SU-DHL-6 (cell line): Measurements from ENCODE around the gene ZNF726.

Experiments
- H2AFZ ChIP-seq: fragments of 200-600 bp; sonication (generic); 2 replicates; pipeline ENCODE4 v1.6.1; 2014; ENCODE audit warnings: low read depth, mild to moderate bottlenecking, moderate library complexity, mixed read lengths, antibody characterized with exemption, low read length; ENCODE audit not compliant: severe bottlenecking
- H3F3A ChIP-seq: fragments of 200-600 bp; shearing (Covaris generic); 2 replicates; pipeline ENCODE4 v1.6.0; 2016; ENCODE audit warnings: antibody characterized with exemption, mild to moderate bottlenecking; ENCODE audit not compliant: insufficient read depth
- H3K27ac ChIP-seq: fragments of 200-600 bp; sonication (generic); 2 replicates; pipeline ENCODE4 v1.5.1; 2016; ENCODE audit warnings: low read depth, mild to moderate bottlenecking, low read length, moderate library complexity, mixed read lengths
- H3K27me3 ChIP-seq: fragments of 200-600 bp; sonication (generic), shearing (Covaris generic); 2 replicates; pipeline ENCODE4 v1.6.0; 2014; ENCODE audit warnings: mild to moderate bottlenecking, low read length
- H3K36me3 ChIP-seq: fragments of 200-600 bp; sonication (generic); 2 replicates; pipeline ENCODE4 v1.6.1; 2014; ENCODE audit warnings: mild to moderate bottlenecking, low read length, mixed read lengths
- H3K4me2 ChIP-seq: fragments of 300-600, 200-600 bp; shearing (Covaris generic), sonication (generic); 2 replicates; pipeline ENCODE4 v1.6.0; 2014; ENCODE audit warnings: low read length, low read depth, mild to moderate bottlenecking; ENCODE audit not compliant: poor library complexity, severe bottlenecking
- H3K4me3 ChIP-seq: fragments of 200-600 bp; sonication (generic); 2 replicates; pipeline ENCODE4 v1.5.1; 2014; ENCODE audit warnings: antibody characterized with exemption, low read length, mild to moderate bottlenecking, mixed read lengths; ENCODE audit not compliant: insufficient read depth, poor library complexity, severe bottlenecking
- H3K79me2 ChIP-seq: fragments of 200-600 bp; sonication (generic); 2 replicates; pipeline ENCODE4 v1.6.1; 2014; ENCODE audit warnings: mild to moderate bottlenecking, low read length, moderate library complexity; ENCODE audit not compliant: insufficient read depth
- H3K9ac ChIP-seq: fragments of 200-600 bp; sonication (generic); 2 replicates; pipeline ENCODE4 v1.7.0; 2014; ENCODE audit warnings: mild to moderate bottlenecking, low read length
- H3K9me2 ChIP-seq: fragments of 200-600 bp; sonication (generic); replicated peaks from 2 replicates; pipeline ENCODE4 v1.6.1; 2014; ENCODE audit warnings: low read length; ENCODE audit not compliant: insufficient read depth
- H3K9me3 ChIP-seq: fragments of 200-600 bp; sonication (generic); 2 replicates; pipeline ENCODE4 v1.6.1; 2014; ENCODE audit warnings: low read length, mixed read lengths; ENCODE audit not compliant: insufficient read depth
- H4K20me1 ChIP-seq: fragments of 200-600 bp; sonication (generic); 2 replicates; pipeline ENCODE4 v1.6.1; 2014; ENCODE audit warnings: low read depth, mild to moderate bottlenecking, antibody characterized with exemption, low read length, moderate library complexity, mixed read lengths
- CTCF ChIP-seq: fragments of 200-600 bp; sonication (generic); IDR thresholded peaks from one replicate; pipeline ENCODE4 v1.5.1; 2017; ENCODE audit warnings: antibody characterized with exemption, mild to moderate bottlenecking, low read length, moderate library complexity; ENCODE audit not compliant: insufficient read depth, poor library complexity, severe bottlenecking
- EZH2phosphoT487 ChIP-seq: fragments of 200-600 bp; sonication (generic), shearing (Covaris generic); conservative IDR thresholded peaks from 2 replicates; pipeline ENCODE4 v1.6.1; 2018; ENCODE audit warnings: mild to moderate bottlenecking, antibody characterized with exemption, low read length, moderate library complexity, mixed read lengths

Gene ZNF726

GRCh38 chr19:23978068-23978467 is 63.4 kb downstream of the ZNF726 start:
- no peaks in the 10 kb centered on the region for H3K36me3 ChIP-seq
- H2AFZ ChIP-seq = no peak overlapping the region
- no peak for TF ChIP-seq CTCF
- no peak for TF ChIP-seq EZH2phosphoT487
- H3K9ac ChIP-seq = no peak overlapping the region
- no peaks in the 10 kb centered on the region for H3K79me2 ChIP-seq
- H3K9me3 ChIP-seq = no peaks in the 10 kb centered on the region
- H3K27ac ChIP-seq = no peak overlapping the region
- H3K27me3 ChIP-seq = no peaks in the 10 kb centered on the region
- H3F3A ChIP-seq = no peaks in the 10 kb centered on the region
- H3K4me2 ChIP-seq = no peak overlapping the region
- H3K9me2 ChIP-seq = no peaks in the 10 kb centered on the region
- no peaks in the 10 kb centered on the region for H4K20me1 ChIP-seq
- no peak overlapping the region for H3K4me3 ChIP-seq

- Histone ChIP-seq H4K20me1 (no peaks in the 10 kb centered on the region), H3K79me2 (no peaks in the 10 kb centered on the region), H3K9me3 (no peaks in the 10 kb centered on the region)
Observed at GRCh38 chr19:23980805-23981204, 66.1 kb downstream of the ZNF726 start.

GRCh38 chr19:23981863-23982262 is 67.2 kb downstream of the ZNF726 start:
- no peaks in the 10 kb centered on the region for H3K27me3 ChIP-seq
- H3K9me2 ChIP-seq = no peaks in the 10 kb centered on the region

More at GRCh38 chr19:23980805-23981204, 66.1 kb downstream of the ZNF726 start:
- H3K9me2 ChIP-seq = no peaks in the 10 kb centered on the region
- H3K4me3 ChIP-seq = no peak overlapping the region
- H3K36me3 ChIP-seq = no peaks in the 10 kb centered on the region
- H3K9ac ChIP-seq = no peak overlapping the region
- H3K27me3 ChIP-seq = no peaks in the 10 kb centered on the region
- TF ChIP-seq EZH2phosphoT487 = no peak
- H3K27ac ChIP-seq = no peak overlapping the region
- H3F3A ChIP-seq = no peaks in the 10 kb centered on the region
- no peak overlapping the region for H2AFZ ChIP-seq
- H3K4me2 ChIP-seq = no peak overlapping the region

GRCh38 chr19:23983406-23983805 is 68.7 kb downstream of the ZNF726 start:
- H3K36me3 ChIP-seq = no peaks in the 10 kb centered on the region
- no peaks in the 10 kb centered on the region for H3F3A ChIP-seq
- H3K27ac ChIP-seq = no peak overlapping the region
- no peak overlapping the region for H2AFZ ChIP-seq
- no peaks in the 10 kb centered on the region for H3K9me3 ChIP-seq
- no peak overlapping the region for H3K4me2 ChIP-seq
- H3K79me2 ChIP-seq = no peaks in the 10 kb centered on the region
- no peak overlapping the region for H3K4me3 ChIP-seq
- no peak overlapping the region for H3K9ac ChIP-seq
- H3K27me3 ChIP-seq = no peaks in the 10 kb centered on the region
- no peaks in the 10 kb centered on the region for H3K9me2 ChIP-seq
- TF ChIP-seq EZH2phosphoT487 (no peak), CTCF (no peak)
- H4K20me1 ChIP-seq = no peaks in the 10 kb centered on the region

More at GRCh38 chr19:23981863-23982262, 67.2 kb downstream of the ZNF726 start:
- Histone ChIP-seq H3K36me3 (no peaks in the 10 kb centered on the region), H3K4me2 (no peak overlapping the region), H3K9me3 (no peaks in the 10 kb centered on the region), H3K9ac (no peak overlapping the region), H4K20me1 (no peaks in the 10 kb centered on the region), H2AFZ (no peak overlapping the region), H3K79me2 (no peaks in the 10 kb centered on the region), H3F3A (no peaks in the 10 kb centered on the region), H3K4me3 (no peak overlapping the region), H3K27ac (no peak overlapping the region)
- no peak for TF ChIP-seq CTCF
- TF ChIP-seq EZH2phosphoT487 = no peak
